Activated naive CD4-positive, alpha-beta T cell treated with anti-CD3 and anti-CD28 coated beads for 36 hours (primary cell): ENCODE measurements around the gene ZNF207. TPM values are rescaled to one million over a fixed set of nuclear protein-coding genes. Genes with fewer than 3 reads are reported as not detected.
"Not testable (repeated sequence)": the region's sequence is repeated elsewhere in the genome, so short reads cannot be mapped to it uniquely, and the experiment has no call there.

ENCODE experiments used
- CTCF ChIA-PET: fragments of 350-600 bp; sonication (Branson Sonifier 250); formaldehyde crosslinking; loops from one replicate; lab custom pipeline; 2021; ENCODE audit warnings: antibody characterized with exemption; lab: Charles Lee
- DNase-seq: peaks from one replicate; pipeline ENCODE4 v3.0.0-alpha.2; 2020
- H3K27ac Mint-ChIP-seq: one replicate; pipeline ENCODE4 v1.8.0; 2021; ENCODE audit warnings: mild to moderate bottlenecking, mixed read lengths
- H3K27me3 Mint-ChIP-seq: one replicate; pipeline ENCODE4 v1.8.0; 2021; ENCODE audit warnings: low read depth, mixed read lengths
- H3K36me3 Mint-ChIP-seq: one replicate; pipeline ENCODE4 v1.8.0; 2021; ENCODE audit warnings: low read depth, mixed read lengths
- H3K4me1 Mint-ChIP-seq: one replicate; pipeline ENCODE4 v1.8.0; 2021; ENCODE audit warnings: low read depth, mixed read lengths
- H3K4me3 Mint-ChIP-seq: one replicate; pipeline ENCODE4 v1.8.0; 2021; ENCODE audit warnings: mild to moderate bottlenecking, moderate library complexity, mixed read lengths
- H3K9me3 Mint-ChIP-seq: one replicate; pipeline ENCODE4 v1.8.0; 2021; ENCODE audit warnings: mixed read lengths
- intact Hi-C: fragments of 100-400 bp; cut with micrococcal nuclease; formaldehyde crosslinking; loops from one replicate; pipeline ENCODE4 v1.15.1; 2023
- total RNA-seq, 2 experiments: library from RNA; stranded (reverse); gene quantifications; one replicate each; pipeline ENCODE4 v1.2.3, GENCODE V29; 2021

ZNF207 gene
- total RNA-seq, 2 experiments from 2014 or later, result 213 to 230 TPM

GRCh38 chr17:32341141-32341856 is 8.7 kb upstream of the ZNF207 start:
- Mint-ChIP-seq H3K27me3 (no peaks in the 10 kb centered on the region), H3K9me3 (no peaks in the 10 kb centered on the region), H3K27ac (peak overlapping the region; percentile 83), H3K4me1 (peaks cover 20% of the 10 kb centered on the region), H3K4me3 (peak overlapping the region; percentile 86), H3K36me3 (peaks cover 7% of the 10 kb centered on the region)
- DNase-seq, result peak; percentile 70
- intact Hi-C loops, result loop anchor here (1.0 to 10.0 kb wide), 3 partner anchors 9 to 536 kb away; partner anchors contain the start of genes MYO1D, RHOT1 and ZNF207
- CTCF ChIA-PET, result interaction anchor here (0.7 to 1.3 kb wide), 3 partner anchors 18 to 103 kb away, joined by 3 to 5 read pairs (median 4); partner anchors contain the start of gene PSMD11

GRCh38 chr17:32341857-32342602 is 7.9 kb upstream of the ZNF207 start, which contains the start of gene C17orf75:
Gene C17orf75 (minus strand): TSS chr17:32342173. CDS start chr17:32342139, 34 bp downstream.
- Mint-ChIP-seq H3K9me3 (no peaks in the 10 kb centered on the region), H3K4me1 (peaks cover 20% of the 10 kb centered on the region), H3K27ac (peak within 1 kb of the TSS; percentile 90), H3K27me3 (no peaks in the 10 kb centered on the region), H3K36me3 (peaks cover 7% of the 10 kb centered on the region), H3K4me3 (peak within 1 kb of the TSS; percentile 86)
- CTCF ChIA-PET, result no interaction called here
- peak; percentile 88 for DNase-seq
- intact Hi-C loops, result loop anchor here (1.0 to 10.0 kb wide), 4 partner anchors 8 to 535 kb away; partner anchors contain the start of genes MYO1D, PSMD11, RHOT1 and ZNF207

GRCh38 chr17:32342603-32343325 is 7.2 kb upstream of the ZNF207 start:
- Mint-ChIP-seq H3K4me3 (peak overlapping the region; percentile 86), H3K27ac (peak overlapping the region; percentile 90), H3K27me3 (no peaks in the 10 kb centered on the region), H3K4me1 (peaks cover 20% of the 10 kb centered on the region), H3K36me3 (peaks cover 7% of the 10 kb centered on the region), H3K9me3 (no peaks in the 10 kb centered on the region)
- CTCF ChIA-PET, result no interaction called here
- intact Hi-C loops, result loop anchor here (2.0 to 10.0 kb wide), 2 partner anchors 102 to 198 kb away; partner anchors contain the start of genes PSMD11 and RHOT1
- DNase-seq, result no peak

GRCh38 chr17:32345951-32346600 is 3.9 kb upstream of the ZNF207 start:
- Mint-ChIP-seq H3K4me3 (no peak overlapping the region), H3K36me3 (peaks cover 14% of the 10 kb centered on the region), H3K9me3 (no peaks in the 10 kb centered on the region), H3K4me1 (peaks cover 20% of the 10 kb centered on the region), H3K27me3 (no peaks in the 10 kb centered on the region), H3K27ac (no peak overlapping the region)
- CTCF ChIA-PET, result no interaction called here
- intact Hi-C loops, result loop anchor here (10.0 kb wide), 1 partner anchor 201 kb away; the partner anchor contains the start of gene RHOT1
- no peak for DNase-seq

- peaks cover 27% of the 10 kb centered on the region for H3K4me1 Mint-ChIP-seq
- intact Hi-C loops, result loop anchor here (10.0 kb wide), 1 partner anchor 204 kb away; the partner anchor contains the start of gene RHOT1
- H3K36me3 Mint-ChIP-seq, result peaks cover 31% of the 10 kb centered on the region
- DNase-seq, result no peak
- no peak overlapping the region for H3K27ac Mint-ChIP-seq
- H3K9me3 Mint-ChIP-seq, result no peaks in the 10 kb centered on the region
- CTCF ChIA-PET, result interaction anchor here (1.2 kb wide), 1 partner anchor 28 kb away, joined by 4 read pairs; no protein-coding TSS in a partner anchor
- no peaks in the 10 kb centered on the region for H3K27me3 Mint-ChIP-seq
- peak overlapping the region; percentile 97 for H3K4me3 Mint-ChIP-seq
These were observed 1.5 kb upstream of the ZNF207 start for GRCh38 chr17:32348483-32348800.

GRCh38 chr17:32349503-32349853 is 479 bp upstream of the ZNF207 start:
- DNase-seq, result peak; percentile 32

GRCh38 chr17:32350666-32351418 is 885 bp downstream of the ZNF207 start:
- peak overlapping the region; percentile 97 for H3K4me3 Mint-ChIP-seq
- H3K27ac Mint-ChIP-seq, result peak overlapping the region; percentile 99
- H3K36me3 Mint-ChIP-seq, result peaks cover 51% of the 10 kb centered on the region
- H3K27me3 Mint-ChIP-seq, result no peaks in the 10 kb centered on the region
- peak; percentile 62 for DNase-seq
- H3K9me3 Mint-ChIP-seq, result no peaks in the 10 kb centered on the region
- intact Hi-C loops, result loop anchor here (1.0 to 10.0 kb wide), 5 partner anchors 10 to 526 kb away; partner anchors contain the start of genes LRRC37B, MYO1D and PSMD11
- CTCF ChIA-PET, result interaction anchor here (0.6 to 2.0 kb wide), 5 partner anchors 15 to 128 kb away, joined by 4 to 6 read pairs (median 5); partner anchors contain the start of gene PSMD11
- peaks cover 47% of the 10 kb centered on the region for H3K4me1 Mint-ChIP-seq

More at GRCh38 chr17:32349503-32349853, 479 bp upstream of the ZNF207 start:
- peaks cover 38% of the 10 kb centered on the region for H3K36me3 Mint-ChIP-seq
- H3K4me1 Mint-ChIP-seq, result peaks cover 34% of the 10 kb centered on the region
- H3K9me3 Mint-ChIP-seq, result no peaks in the 10 kb centered on the region
- intact Hi-C loops, result loop anchor here (10.0 kb wide), 1 partner anchor 205 kb away; the partner anchor contains the start of gene RHOT1
- no peaks in the 10 kb centered on the region for H3K27me3 Mint-ChIP-seq
- CTCF ChIA-PET, result interaction anchor here (0.6 to 1.2 kb wide), 2 partner anchors 29 to 448 kb away, joined by 3 to 4 read pairs; partner anchors contain the start of gene UTP6
- H3K27ac Mint-ChIP-seq, result peak overlapping the region; percentile 99
- H3K4me3 Mint-ChIP-seq, result peak overlapping the region; percentile 97

GRCh38 chr17:32352734-32353133 is 2.8 kb downstream of the ZNF207 start:
- peak overlapping the region; percentile 97 for H3K4me3 Mint-ChIP-seq
- not testable (repeated sequence) for H3K27me3 Mint-ChIP-seq, H3K27ac Mint-ChIP-seq, DNase-seq, H3K9me3 Mint-ChIP-seq
- intact Hi-C loops, result loop anchor here (10.0 kb wide), 1 partner anchor 348 kb away; the partner anchor contains the start of gene LRRC37B
- H3K36me3 Mint-ChIP-seq, result peaks cover 58% of the 10 kb centered on the region
- CTCF ChIA-PET, result interaction anchor here (1.0 to 2.0 kb wide), 2 partner anchors 29 to 97 kb away, joined by 3 to 4 read pairs; no protein-coding TSS in a partner anchor
- peaks cover 59% of the 10 kb centered on the region for H3K4me1 Mint-ChIP-seq

GRCh38 chr17:32355649-32356377 is 5.9 kb downstream of the ZNF207 start:
- Mint-ChIP-seq H3K27me3 (no peaks in the 10 kb centered on the region), H3K27ac (peak overlapping the region; percentile 17), H3K4me1 (peaks cover 66% of the 10 kb centered on the region), H3K9me3 (no peaks in the 10 kb centered on the region), H3K36me3 (peaks cover 57% of the 10 kb centered on the region), H3K4me3 (no peak overlapping the region)
- CTCF ChIA-PET, result interaction anchor here (0.7 kb wide), 1 partner anchor 56 kb away, joined by 3 read pairs; no protein-coding TSS in a partner anchor
- DNase-seq, result no peak
- intact Hi-C loops, result loop anchor here (10.0 kb wide), 1 partner anchor 351 kb away; the partner anchor contains the start of gene LRRC37B

GRCh38 chr17:32356378-32356743 is 6.4 kb downstream of the ZNF207 start:
- Mint-ChIP-seq H3K4me1 (peaks cover 69% of the 10 kb centered on the region), H3K27ac (no peak overlapping the region), H3K4me3 (no peak overlapping the region), H3K36me3 (peaks cover 60% of the 10 kb centered on the region), H3K27me3 (no peaks in the 10 kb centered on the region), H3K9me3 (no peaks in the 10 kb centered on the region)
- CTCF ChIA-PET, result interaction anchor here (0.7 kb wide), 1 partner anchor 56 kb away, joined by 3 read pairs; no protein-coding TSS in a partner anchor
- intact Hi-C loops, result loop anchor here (10.0 kb wide), 1 partner anchor 352 kb away; the partner anchor contains the start of gene LRRC37B
- no peak for DNase-seq
